ENCODE measurements around the gene PPP1R16B.

GRCh38 chr20:38791291-38791690 is 14.2 kb upstream of the PPP1R16B start:
- no peak for TF ChIP-seq REST (IDR thresholded peaks at IDR 0.05; ENCODE audit: insufficient read depth in 1 of 2, low read depth in 2 of 2, low read length in 2 of 2)
- no peak for TF ChIP-seq POLR2AphosphoS5 (IDR thresholded peaks at IDR 0.05; ENCODE audit: low read depth, low read length)
- TF ChIP-seq FOXP2 (optimal IDR thresholded peaks at IDR 0.05; ENCODE audit: borderline replicate concordance, extremely low read depth, extremely low read length, insufficient read depth), result no peak
- TF ChIP-seq TAF1 (IDR thresholded peaks at IDR 0.05; ENCODE audit: borderline replicate concordance, insufficient read depth, low read length), result no peak
- no peak for TF ChIP-seq SIN3A (IDR thresholded peaks at IDR 0.05; ENCODE audit: borderline replicate concordance, insufficient read depth, low read length)
